Activated naive CD4-positive, alpha-beta T cell treated with anti-CD3 and anti-CD28 coated beads, Interleukin-2, amount 50 U/mL, for 16 hours (primary cell): ENCODE results near the gene CPXM1.
"Not testable (repeated sequence)": the region's sequence is repeated elsewhere in the genome, so short reads cannot be mapped to it uniquely, and the experiment has no call there.

Experiments used
- DNase-seq: peaks from one replicate; pipeline ENCODE4 v3.0.0-alpha.2; 2020

CPXM1 gene

GRCh38 chr20:2820896-2821869 is 20.8 kb upstream of the CPXM1 start:
- no peak for DNase-seq

DNA sequence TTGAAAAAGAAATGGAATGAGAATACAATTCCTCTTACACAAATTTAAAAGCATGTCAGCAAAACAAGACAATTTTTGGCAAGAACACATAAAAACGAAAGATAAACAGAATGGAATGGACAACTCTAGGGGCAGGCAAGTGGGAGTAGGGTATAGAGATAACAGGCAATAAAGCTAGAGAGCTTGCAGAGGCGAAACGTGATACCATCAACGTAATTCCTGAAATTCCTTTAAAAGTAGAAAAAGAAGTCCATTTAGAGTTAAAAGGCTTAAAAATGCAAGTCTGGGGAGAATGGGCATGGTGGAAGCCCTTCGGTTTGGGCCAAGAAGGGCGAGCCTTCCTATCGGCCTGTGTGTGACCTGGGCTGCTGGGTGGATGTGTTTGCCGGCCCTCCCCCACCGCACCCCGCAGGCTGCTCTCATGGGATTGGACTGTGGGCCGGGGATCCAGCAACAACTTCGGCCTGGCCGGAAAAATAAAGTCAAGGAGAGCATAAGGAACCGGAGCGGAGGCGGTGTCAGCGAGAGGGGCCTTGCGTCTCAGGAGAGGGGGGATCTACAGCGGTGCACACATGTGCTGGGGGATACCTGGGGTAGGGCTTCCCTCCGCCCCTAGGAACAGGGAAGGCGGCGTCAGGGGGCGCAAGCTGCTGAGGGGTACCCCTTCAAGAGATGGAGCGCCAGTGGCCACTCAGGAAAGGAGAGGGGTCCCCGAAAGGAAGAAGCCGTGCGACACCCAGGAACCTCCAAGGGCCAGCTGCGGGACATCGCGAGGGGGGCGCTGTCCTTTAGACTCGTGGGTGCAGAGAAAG is 19.9 kb upstream of the CPXM1 start:
- DNase-seq = no peak

- DNase-seq = no peak
Measured at GRCh38 chr20:2817891-2818595, 17.6 kb upstream of the CPXM1 start.

DNA sequence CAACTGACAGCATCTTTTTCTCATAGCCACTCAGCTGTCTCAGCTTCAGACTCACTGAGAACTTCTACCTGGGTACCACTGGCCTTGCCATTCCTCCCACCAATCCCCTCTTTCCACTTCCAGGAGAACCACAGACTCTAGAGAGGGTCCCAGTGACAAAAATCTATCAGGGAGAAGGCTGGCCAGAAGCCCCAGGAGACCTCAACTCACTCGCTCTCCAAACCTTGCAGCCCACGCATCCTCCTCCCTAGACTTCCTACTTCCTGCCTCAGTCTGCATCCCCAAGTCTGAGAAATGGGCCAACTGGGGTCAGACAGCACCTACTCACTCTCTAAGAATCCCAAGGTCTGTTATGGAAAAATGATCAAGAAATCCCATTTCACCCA is 16.9 kb upstream of the CPXM1 start:
- DNase-seq = no peak

DNA sequence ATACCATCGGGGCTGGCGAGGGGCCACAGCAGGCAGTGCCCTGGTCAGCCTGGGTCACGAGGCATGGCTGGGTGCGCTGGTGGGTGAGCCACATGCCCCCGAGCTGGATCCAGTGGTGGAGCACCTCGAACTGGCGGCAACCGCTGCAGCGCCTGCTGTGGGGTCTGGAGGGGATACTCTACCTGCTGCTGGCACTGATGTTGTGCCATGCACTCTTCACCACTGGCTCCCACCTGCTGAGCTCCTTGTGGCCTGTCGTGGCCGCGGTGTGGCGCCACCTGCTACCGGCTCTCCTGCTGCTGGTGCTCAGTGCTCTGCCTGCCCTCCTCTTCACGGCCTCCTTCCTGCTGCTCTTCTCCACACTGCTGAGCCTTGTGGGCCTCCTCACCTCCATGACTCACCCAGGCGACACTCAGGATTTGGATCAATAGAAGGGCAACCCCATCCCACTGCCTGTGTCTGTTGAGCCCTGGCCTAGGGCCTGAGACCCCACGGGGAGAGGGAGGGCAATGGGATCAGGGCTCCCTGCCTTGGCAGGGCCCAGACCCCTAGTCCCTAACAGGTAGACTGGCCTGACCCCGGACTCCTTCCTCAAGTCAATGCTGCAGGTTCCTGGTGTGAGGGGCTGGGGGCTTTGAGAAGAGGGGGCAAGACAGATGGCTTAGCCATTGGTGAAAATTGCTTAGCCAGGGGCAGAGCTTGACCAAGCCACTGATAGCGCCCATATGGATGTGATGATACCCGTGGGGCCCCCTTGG is 16.3 kb upstream of the CPXM1 start:
- DNase-seq = no peak

DNA sequence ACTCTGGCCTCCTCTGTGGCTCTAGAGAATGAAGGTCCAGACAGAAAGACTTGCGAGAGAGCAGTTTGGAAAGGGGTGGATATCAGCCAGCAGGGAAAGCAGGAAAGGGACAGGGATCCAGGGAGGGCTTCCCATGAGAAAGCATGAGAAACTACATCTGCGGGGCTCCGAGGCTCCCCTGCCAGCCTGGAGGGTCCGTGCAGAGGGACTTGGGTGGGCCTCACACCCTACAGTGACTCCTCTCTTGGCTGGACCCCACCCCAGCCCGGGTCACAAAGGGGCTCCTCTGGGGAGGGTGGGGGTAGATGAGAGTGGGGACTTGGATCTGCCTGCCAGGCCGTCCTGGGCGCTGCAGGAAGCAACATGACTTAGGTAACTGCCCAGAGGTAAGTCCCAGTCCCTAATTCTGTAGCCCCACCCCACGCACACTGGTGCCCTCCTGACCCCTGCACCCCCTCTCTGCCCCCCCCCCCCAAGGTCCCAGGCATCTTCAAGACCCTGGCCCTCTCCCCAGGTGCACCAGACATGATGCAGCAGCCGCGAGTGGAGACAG is 15.7 kb upstream of the CPXM1 start, which contains the start of gene TMEM239:
Gene TMEM239 (plus strand): TSS at position 335 of the 553 bp plus-strand sequence. CDS start 191 bp downstream, at position 526.
- DNase-seq = no peak

DNA sequence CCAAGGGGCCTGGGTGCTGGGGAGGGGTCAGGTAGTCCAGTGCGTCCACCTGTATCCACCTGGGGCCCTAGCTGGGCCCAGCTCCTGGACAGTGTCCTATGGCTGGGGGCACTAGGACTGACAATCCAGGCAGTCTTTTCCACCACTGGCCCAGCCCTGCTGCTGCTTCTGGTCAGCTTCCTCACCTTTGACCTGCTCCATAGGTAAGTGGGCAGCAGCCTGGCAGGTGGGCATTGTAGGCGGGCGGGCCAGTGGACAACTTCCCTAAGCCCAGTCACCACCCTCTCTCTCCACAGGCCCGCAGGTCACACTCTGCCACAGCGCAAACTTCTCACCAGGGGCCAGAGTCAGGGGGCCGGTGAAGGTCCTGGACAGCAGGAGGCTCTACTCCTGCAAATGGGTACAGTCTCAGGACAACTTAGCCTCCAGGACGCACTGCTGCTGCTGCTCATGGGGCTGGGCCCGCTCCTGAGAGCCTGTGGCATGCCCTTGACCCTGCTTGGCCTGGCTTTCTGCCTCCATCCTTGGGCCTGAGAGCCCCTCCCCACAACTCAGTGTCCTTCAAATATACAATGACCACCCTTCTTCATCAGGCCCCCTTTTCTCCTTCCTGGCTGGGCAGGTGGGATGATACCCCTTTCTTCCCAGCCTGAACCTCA is 14.9 kb upstream of the CPXM1 start:
- DNase-seq = no peak

DNA sequence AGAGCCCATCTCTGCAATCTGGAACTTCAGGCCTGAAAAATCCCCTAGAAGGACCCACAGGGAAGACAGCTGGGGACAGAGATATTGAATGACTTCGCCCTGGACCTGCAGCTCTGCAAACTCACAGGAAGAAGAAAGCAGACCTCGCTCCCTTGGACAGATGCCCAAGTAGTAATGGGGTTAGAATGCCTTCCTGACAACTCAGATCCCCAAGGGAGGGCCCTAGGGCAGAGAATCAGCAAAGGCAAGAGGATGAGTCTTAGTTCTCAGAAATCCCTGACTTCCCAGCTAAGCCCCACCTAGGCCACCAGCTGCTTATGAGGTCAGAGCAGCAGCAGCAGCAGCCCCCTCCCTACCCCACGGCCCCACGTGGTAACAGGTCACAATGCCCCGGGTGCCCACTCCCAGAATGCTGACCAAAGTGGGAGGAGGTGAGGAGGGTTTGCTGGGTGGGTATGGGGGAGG is 14.2 kb upstream of the CPXM1 start, which contains the start of gene C20orf141:
Gene C20orf141 (plus strand): TSS at position 401 of the 465 bp plus-strand sequence. CDS start 198 bp downstream, outside the sequence.
- no peak for DNase-seq

DNA sequence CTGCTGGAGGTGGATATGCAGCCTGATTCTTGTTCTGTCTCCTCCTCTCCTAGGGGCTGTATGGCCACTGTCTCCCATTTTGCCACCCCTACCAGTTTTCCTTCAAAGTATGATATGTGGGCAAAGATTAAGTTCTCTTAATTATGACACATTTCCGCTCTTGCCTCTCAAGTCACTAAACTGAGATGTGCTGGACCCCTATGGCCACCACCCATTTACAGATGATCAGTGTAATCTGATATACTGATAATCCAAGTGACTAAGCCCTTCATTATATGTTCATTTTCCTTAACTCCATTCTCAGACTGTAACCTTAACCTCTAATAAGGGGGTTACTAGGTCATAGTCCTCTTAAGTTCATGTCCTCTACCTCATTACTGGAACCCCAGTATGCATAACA is 13.6 kb upstream of the CPXM1 start:
- DNase-seq = no peak

- DNase-seq = no peak
Measured at GRCh38 chr20:2812189-2812588, 11.8 kb upstream of the CPXM1 start.

- no peak for DNase-seq
Measured at GRCh38 chr20:2809690-2810089, 9.3 kb upstream of the CPXM1 start.

- DNase-seq = not testable (repeated sequence)
Measured at GRCh38 chr20:2807929-2808328, 7.5 kb upstream of the CPXM1 start.

GRCh38 chr20:2807019-2807418 is 6.6 kb upstream of the CPXM1 start:
- DNase-seq = no peak

GRCh38 chr20:2806351-2806701 is 5.9 kb upstream of the CPXM1 start:
- DNase-seq = no peak

DNA sequence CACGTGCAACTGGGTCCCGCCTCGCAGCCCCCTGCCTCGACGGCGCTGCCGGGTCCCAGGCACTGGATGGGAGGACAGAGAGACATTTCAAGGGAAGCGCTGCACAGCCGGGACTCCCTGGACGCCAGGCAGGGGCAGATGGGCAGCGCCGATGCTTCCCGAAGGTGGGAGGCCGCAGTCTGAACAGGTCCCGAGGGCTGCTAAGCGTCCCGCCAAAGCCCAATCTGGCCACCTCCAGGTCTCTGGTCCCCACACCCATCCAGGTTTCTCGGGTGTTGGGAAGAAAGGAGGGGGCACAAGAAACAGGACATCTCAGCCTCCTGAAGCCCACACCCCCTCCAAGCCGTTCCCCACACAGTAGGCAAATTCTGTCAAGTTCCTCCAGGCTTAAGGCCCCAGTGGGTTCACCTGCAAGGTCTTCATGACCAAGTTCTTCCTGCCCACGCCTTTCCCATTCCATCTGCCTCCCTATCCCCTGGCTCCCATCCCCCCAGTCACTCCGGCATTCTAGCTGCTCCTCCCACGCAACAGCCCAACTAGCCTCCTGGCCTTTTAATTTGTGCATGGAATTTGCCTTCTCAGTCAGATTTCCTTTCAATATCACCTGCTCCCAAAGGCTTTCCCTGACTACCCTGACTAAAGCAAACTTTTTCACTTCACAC is 5.4 kb upstream of the CPXM1 start:
- DNase-seq = no peak

DNA sequence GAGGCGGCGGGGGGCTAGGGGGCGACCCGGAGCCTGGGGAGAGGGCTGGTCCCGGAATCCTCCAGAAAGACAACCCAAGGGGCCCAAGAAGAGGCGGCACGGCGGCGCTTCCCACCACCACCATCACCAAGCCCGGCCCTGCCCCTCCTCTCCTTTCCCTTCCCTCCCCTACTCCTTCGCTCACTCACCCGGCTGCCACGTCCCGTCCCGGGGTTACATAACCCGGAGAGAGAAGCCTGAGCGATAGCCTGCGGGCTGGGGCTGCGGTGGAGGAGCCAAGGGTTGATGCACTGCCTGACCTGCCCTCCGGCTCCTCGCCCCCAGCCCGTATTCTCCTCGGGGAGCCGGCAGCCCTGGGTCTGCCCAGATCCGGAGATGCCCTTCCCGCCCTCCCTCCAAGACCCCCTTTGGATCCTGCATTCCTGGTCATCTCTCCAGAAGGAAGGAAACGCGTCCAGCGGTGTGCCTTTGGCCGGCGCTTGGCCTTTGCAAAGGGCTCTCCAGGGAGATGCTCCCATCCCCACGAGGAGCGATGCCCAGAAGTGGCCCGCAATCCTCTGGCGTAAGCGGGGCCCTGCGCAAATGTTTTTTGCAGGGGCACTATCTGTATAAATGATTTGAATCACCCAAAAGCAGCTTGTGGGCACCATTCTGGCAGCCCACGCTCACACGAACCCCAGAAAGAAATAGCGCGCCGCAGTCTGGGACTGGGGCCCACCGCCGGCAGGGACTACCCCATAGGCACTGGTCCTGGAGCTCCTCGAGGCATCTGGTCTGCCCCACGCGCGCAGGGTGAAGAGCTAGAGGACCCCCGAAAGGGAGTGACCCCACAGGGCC is 4.6 kb upstream of the CPXM1 start:
- DNase-seq = no peak

DNA sequence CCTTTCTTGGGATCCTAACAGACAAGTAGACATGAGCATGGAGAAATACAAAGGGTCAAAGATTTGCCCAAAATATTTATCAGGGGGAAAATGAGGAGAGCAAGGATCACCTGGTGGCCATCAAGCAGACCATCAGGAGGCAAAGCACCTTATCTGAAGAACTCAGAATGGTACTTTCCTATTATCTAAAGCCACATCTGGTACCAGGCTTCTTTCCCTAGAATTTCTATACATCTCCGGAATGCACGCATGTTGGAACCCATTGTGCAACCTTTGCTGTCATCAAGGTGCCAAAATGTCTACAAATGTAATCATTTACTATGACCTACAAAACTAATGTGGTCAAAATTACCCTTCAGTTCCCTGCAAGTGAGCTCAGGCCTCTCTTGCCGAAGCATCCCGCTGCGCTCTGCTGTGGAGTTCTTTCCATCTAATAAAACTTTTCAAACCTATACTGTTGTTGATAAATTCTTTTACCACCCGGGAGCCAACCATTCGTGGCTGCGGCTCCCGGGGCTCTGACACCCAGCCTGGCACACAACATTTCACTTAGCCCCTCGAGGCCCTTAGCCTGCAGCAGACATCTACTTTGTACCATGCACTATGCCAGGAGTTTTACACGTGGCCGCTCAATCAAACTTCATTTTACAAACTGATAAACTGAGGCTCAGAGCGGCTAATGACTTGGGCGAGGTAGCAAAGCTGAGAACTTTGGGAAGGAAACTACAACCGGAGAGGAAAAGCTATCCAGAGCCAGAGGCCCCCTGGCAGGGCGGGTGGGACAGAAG is 3.8 kb upstream of the CPXM1 start:
- no peak for DNase-seq

GRCh38 chr20:2801286-2801728 is 880 bp upstream of the CPXM1 start:
- no peak for DNase-seq
